Activated CD8-positive, alpha-beta memory T cell treated with anti-CD3 and anti-CD28 coated beads, Interleukin-2, amount 50 U/mL, for 48 hours (primary cell): Measurements from ENCODE around the gene KIF12.
A peak's percentile ranks its signal among the peaks of the same experiment; 100 is the strongest.

ENCODE experiments used
- DNase-seq: peaks from one replicate; pipeline ENCODE4 v3.0.0-alpha.2; 2020

The KIF12 gene

GRCh38 chr9:114102484-114102883, 3.4 kb upstream of the KIF12 start:
- DNase-seq: no peak

- DNase-seq: no peak
Observed at GRCh38 chr9:114100536-114100935, 1.4 kb upstream of the KIF12 start.

GRCh38 chr9:114099669-114100270, 678 bp upstream of the KIF12 start:
- no peak for DNase-seq

GRCh38 chr9:114098021-114098935, 814 bp downstream of the KIF12 start:
- DNase-seq: peak; percentile 66

- no peak for DNase-seq
Observed at GRCh38 chr9:114097613-114098020, 1.5 kb downstream of the KIF12 start.

- DNase-seq: no peak
Observed at GRCh38 chr9:114096866-114097612, 2.1 kb downstream of the KIF12 start.

- no peak for DNase-seq
Observed at GRCh38 chr9:114096041-114096511, 3.0 kb downstream of the KIF12 start.

GRCh38 chr9:114094971-114095370, 4.1 kb downstream of the KIF12 start:
- no peak for DNase-seq

- no peak for DNase-seq
Observed at GRCh38 chr9:114093761-114094505, 5.2 kb downstream of the KIF12 start.

- DNase-seq: peak; percentile 2
Observed at GRCh38 chr9:114093031-114093471, 6.0 kb downstream of the KIF12 start.

GRCh38 chr9:114092336-114092735, 6.8 kb downstream of the KIF12 start:
- DNase-seq: peak; percentile 32

- peak; percentile 40 for DNase-seq
Observed at GRCh38 chr9:114091711-114092110, 7.4 kb downstream of the KIF12 start.

GRCh38 chr9:114090798-114091197, 8.3 kb downstream of the KIF12 start:
- DNase-seq: peak; percentile 30

GRCh38 chr9:114089206-114089840, 9.8 kb downstream of the KIF12 start:
- no peak for DNase-seq

- no peak for DNase-seq
Observed at GRCh38 chr9:114088571-114089170, 10.4 kb downstream of the KIF12 start.

- no peak for DNase-seq
Observed at GRCh38 chr9:114087721-114088120, 11.4 kb downstream of the KIF12 start.

- DNase-seq: peak; percentile 33
Observed at GRCh38 chr9:114086607-114087006, 12.5 kb downstream of the KIF12 start.

- DNase-seq: no peak
Observed at GRCh38 chr9:114086009-114086408, 13.1 kb downstream of the KIF12 start.

- peak; percentile 30 for DNase-seq
Observed at GRCh38 chr9:114085387-114085789, 13.7 kb downstream of the KIF12 start.

GRCh38 chr9:114084282-114085073, 14.6 kb downstream of the KIF12 start:
- DNase-seq: peak; percentile 25

GRCh38 chr9:114083666-114084065, 15.4 kb downstream of the KIF12 start:
- peak; percentile 42 for DNase-seq
